ENCODE data around the gene TRIL.

TRIL gene, protein sequence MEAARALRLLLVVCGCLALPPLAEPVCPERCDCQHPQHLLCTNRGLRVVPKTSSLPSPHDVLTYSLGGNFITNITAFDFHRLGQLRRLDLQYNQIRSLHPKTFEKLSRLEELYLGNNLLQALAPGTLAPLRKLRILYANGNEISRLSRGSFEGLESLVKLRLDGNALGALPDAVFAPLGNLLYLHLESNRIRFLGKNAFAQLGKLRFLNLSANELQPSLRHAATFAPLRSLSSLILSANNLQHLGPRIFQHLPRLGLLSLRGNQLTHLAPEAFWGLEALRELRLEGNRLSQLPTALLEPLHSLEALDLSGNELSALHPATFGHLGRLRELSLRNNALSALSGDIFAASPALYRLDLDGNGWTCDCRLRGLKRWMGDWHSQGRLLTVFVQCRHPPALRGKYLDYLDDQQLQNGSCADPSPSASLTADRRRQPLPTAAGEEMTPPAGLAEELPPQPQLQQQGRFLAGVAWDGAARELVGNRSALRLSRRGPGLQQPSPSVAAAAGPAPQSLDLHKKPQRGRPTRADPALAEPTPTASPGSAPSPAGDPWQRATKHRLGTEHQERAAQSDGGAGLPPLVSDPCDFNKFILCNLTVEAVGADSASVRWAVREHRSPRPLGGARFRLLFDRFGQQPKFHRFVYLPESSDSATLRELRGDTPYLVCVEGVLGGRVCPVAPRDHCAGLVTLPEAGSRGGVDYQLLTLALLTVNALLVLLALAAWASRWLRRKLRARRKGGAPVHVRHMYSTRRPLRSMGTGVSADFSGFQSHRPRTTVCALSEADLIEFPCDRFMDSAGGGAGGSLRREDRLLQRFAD

GRCh38 chr7:28958235-28958979 is at the start of gene TRIL:
TRIL (minus strand) TSS chr7:28958330; CDS start chr7:28958046, 284 bp downstream.
- peak; percentile 16 for DNase-seq

- DNase-seq: no peak
These were observed 49.0 kb upstream of the TRIL start for GRCh38 chr7:29007127-29007526.

- peak; percentile 22 for DNase-seq
These were observed 47.7 kb upstream of the TRIL start for GRCh38 chr7:29005829-29006228.

- DNase-seq: no peak
These were observed 47.3 kb upstream of the TRIL start for GRCh38 chr7:29005406-29005805.

DNA sequence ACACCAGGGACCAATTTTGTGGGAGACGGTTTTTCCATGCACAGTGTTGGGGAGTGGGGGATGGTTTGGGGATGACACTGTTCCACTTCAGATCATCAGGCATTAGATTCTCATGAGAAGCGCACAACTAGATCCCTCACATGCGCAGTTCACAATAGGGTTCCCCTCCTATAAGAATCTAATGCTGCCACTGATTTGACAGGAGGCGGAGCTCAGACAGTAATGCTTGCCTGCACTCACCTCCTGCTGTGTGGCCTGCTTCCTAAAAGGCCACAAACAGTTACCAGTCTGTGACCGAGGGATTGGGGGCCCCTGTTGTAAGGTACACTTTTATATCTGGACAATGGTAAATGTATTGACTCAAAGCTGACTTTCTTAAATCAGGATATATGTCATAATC is 45.6 kb upstream of the TRIL start:
- DNase-seq: no peak

GRCh38 chr7:29000717-29001076 is 42.6 kb upstream of the TRIL start:
- no peak for DNase-seq

DNA sequence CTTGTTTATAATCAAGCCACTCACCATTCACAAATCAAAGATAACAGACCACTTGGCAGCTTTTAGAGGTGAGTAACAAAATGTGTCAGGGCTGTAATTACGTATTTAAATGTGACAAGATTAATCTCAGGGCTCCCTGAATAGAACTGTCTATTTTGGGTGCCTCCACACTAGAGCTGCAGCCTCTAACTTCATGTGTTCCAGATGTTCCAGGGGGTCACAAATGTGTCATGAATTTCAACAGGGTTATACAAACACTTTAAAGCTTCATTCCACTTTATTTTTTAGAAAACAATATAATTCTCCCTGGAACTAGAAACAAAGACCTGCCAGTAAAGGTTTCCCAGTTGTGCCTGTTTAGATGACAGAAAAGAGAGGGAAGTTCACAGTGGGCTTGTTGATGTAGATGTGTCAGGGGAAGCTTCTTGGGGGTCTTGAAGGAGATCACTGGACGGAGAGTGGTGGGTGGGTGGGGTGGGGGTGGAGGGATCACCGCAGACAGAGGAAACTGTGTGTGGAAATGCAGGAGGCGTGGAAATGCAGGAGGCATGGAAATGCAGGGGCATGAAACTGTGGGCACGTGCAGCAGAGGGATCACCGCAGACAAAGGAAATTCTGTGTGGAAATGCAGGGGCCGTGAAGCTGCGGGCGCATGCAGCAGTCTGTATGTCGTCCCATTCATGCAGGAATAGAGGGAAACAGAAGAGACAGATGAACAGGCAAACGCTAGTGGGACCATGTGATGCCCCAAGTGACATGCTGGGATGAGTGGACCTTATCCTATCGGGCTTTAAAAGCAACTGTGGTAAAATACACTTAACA is 42.0 kb upstream of the TRIL start:
- no peak for DNase-seq

DNA sequence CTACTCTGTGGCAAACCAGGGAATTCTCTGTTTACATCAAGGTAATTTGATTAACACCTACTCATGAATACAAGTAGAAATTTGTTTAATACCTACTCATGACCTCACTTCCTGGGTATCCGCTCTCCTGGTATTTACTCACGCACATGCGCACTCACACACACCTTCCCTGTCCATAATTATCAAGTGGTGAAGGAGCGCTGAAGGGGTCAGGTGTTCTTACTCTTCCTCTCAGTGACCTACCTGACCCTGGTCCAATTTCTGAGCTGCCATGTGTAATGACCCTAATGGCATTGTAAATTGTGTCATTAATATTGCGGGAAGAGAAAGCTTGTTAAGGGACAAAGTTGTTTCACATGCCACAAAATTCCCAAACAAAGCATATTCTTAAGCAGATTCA is 41.3 kb upstream of the TRIL start:
- no peak for DNase-seq

- no peak for DNase-seq
These were observed 40.0 kb upstream of the TRIL start for GRCh38 chr7:28998105-28998504.

DNA sequence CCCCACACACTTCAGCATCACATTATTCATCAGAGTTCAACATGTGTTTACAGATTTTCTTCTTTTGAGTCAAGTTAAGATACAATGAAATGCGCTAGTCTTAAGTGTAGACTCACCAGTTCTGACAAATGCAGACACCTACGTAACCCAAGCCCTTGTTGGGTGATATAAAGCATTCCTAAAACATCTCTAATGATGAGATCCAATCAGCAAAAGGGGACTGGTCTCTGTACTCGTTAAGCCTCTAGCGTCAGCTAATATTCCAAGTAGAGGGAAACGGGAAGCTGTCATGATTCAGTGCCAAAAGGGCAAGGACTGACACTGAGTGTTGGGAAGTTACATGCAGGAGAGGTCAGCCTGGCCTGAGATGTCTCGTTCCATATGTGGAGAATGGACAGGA is 38.7 kb upstream of the TRIL start:
- DNase-seq: no peak

GRCh38 chr7:28993371-28993770 is 35.2 kb upstream of the TRIL start:
- DNase-seq: no peak

DNA sequence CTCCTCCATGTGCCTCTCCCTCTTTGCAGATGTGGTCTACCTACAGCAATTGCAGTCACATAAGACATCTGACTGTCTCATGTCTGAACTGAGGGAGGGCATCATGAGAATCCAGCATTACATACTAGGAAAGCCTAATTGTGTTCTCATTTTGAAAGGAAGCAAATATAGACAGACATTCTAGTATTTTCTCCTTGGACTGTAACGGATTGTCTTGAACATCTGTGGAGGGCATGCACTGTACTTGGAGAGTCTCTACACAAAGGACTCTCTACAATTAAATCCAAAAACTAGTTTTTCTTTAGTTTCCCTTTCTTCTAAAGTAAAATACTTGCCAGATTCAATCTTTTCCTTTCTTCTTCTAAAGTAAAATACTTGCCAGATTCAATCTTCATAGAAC is 34.7 kb upstream of the TRIL start:
- DNase-seq: no peak

DNA sequence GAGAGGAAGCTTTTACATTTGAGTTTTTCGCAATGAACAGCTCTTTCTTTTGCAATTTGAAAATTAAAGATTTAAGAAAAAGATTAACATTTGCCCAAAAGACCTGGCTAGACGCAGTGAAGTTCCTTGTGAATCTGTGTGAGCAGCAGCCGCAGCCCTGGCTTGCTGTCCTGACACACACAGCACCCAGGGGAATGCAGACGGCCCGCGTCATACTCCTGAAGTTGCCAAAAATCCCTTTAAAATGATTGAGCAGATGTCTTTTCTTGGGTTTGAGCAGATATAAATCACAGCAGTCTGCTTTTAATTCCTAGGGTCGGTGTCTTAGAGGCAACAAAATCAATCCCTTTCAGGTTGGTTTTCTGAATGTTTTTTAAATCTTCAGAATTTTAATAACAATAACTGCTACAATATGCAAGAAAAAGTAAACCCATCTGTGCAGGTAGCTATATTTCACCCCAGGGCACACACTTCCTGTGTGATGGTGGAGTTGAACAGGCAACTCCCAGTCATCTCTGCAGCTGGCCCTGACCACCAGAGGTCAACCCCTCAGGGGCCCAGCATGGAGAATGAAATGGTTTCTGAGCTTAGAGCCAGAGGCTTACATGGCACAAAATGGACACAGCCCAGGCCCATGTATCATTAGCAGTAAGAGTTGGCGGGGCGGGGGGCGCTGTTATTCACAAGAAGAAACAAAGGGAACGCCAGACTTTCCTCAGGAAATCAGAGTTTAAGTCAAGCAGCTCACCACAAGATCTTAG is 32.2 kb upstream of the TRIL start:
- DNase-seq: no peak

DNA sequence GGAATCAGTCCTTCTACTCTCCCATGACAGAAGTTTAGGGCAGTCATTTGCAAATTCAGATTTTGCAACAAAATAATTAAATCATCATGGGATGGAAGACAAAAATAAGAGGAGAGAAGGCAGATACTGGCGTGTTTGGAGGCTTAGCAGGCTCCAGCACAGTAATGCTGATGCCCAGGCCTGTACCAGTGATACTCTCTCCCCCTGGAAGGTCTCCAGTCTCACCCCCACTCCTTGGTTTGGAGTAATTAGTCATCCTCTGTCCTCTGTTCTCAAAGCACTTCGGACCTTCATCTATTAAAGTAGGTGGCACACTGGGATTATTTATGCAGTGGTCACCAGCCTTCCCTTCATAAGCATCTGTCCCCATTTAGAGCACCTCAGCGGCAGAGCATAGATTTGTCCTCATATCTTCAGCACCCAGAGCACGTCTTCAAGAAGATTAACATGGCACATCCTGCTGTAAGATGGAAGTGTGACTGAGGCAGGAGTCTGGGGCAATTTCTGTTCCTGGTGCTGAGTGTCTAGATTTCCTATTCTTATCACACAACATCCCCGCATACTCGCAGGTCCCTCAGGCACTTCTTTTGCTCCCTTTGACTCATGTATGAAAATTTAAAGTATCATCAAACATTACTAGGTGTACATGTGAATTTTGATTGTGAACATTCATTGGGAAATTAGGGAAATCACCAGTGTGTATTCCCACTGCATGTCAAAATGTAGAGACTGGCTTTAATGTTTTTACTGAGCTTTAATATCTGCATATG is 31.3 kb upstream of the TRIL start:
- no peak for DNase-seq

DNA sequence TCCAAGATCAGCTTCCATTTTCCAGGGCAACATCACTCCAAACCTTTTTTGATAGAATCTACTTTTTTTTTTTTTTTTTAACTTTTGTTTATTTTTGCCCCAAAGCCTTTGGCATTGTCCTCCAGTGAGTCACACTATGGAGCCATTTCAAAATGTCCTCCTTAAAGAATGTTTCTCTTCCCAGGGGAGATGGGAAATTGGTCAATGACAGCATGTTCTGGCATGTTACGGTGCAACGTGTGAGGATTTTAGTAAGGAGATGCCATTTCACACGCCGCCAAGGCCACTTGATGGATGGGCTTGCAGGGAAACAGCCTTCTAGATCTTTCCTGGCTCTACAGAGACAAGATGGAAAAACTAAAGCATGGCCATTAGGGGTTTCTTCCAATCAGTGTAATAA is 30.7 kb upstream of the TRIL start:
- peak; percentile 94 for DNase-seq

- DNase-seq: peak; percentile 36
These were observed 30.0 kb upstream of the TRIL start for GRCh38 chr7:28988091-28988490.

DNA sequence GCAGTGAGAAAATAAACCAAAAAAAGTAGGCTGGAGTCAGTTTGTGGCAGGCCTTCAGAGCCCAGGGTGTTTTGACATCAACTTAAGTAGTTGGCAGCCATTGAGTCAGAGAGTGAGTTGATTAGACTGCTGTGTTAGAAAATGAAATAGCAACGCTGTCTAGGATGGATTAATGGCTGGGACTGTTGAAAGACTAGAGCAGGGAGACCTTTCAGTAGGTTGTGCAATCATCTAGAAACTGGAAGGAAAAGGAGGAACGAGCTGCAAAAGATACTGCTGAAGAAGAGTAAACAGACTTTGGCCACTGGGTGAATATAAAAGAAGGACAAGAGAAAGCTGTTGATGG is 28.6 kb upstream of the TRIL start:
- DNase-seq: peak; percentile 66

DNA sequence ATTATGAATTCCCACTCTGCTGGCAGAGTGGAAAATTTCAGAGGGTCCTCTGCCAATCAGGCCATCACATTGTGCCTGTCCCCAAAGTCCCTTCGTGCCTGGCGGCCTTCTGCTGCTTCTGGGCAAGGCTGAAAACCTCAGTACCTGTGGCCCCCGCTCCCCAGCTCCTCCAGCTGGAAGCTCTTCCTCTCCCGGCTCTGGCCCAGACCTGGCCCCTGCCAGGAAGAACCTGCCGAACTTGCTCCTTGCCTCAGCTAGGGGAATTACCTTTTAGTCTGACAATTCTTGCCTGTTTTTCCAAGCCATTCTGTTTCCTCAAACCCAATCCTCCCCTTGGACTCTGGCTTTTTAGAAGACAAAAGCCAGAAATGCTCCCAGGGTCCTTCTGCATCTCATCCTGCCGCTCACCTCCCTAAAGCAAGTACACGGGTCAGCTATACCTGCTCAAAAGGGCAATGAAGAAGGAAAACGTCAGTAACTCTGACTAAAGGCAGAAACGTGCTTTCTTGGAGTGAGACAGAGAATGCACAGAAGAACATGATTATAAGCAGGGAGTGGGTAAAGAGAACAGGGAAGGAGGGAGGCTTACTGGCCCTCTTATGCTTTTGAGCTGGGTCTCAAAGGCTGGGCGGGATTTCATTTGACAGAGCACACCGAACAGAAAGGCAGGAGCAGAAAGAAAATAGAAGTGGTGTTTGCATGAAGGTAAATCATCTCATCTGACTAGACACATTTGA is 28.1 kb upstream of the TRIL start:
- no peak for DNase-seq

DNA sequence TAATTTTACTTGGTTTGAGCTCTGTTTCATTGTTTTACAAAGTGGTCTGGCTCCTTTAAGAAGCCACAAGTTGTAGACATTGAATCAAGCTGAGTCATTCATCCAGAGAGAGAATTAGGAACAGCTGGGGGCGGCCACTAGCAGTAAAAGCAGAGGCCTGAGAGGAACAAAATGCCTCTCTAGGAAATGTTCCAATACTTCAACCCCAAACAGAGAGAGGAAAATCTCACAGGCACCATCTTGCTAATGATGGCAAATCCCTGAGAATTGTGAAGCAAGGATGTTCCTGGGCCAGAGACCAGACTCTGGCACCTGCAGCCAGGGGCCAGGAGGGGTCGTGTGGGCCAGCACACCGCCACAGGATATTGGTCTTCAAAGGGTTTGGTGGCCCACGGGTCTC is 26.5 kb upstream of the TRIL start:
- DNase-seq: peak; percentile 85

DNA sequence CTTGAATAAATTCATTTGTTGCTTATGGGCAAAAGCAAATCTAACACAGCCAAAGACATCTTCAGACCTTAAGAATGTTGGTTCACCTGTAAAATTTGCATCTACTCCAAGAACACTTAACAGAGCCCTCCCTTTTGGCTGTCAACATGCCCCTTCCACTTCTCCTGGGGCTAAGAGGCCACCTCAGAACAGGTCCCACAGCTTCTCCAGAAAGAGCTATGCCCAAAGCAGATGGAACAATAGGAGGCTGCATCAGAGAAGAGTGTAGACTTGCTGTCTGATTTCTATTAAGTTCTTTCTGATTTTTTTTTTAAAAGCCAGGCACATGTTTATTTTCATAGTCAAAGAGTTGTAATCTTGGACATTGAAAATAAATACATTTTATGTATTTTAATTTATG is 26.1 kb upstream of the TRIL start:
- DNase-seq: no peak
